Heart left ventricle (tissue), 13 donors: Measurements from ENCODE around the gene NME5.

ENCODE experiments used
- POLR2A ChIP-seq, 2 donors: fragments of 450-650 bp; IDR thresholded peaks; one replicate each; pipeline ENCODE4 v1.6.1; 2017; ENCODE audit warnings: antibody characterized with exemption in 2 of 2, mild to moderate bottlenecking in 2 of 2, moderate library complexity in 2 of 2
- TF ChIP-seq, protein P1 (sequence below), 12 donors: fragments of 200-600 bp; sonication (generic) in 4 of 12; IDR thresholded peaks; one replicate each; pipeline versions ENCODE4 v1.5.0 to v1.8.0; 2018 to 2022; ENCODE audit warnings: antibody characterized with exemption in 12 of 12, mild to moderate bottlenecking in 5 of 12
- donor health status: ischemic (EF 13 %, LVEDD 7.1; RV severe dilation, severe dysfunction).
- donor health status: DM: no; HTN: yes; CAD: no.
- donor health status: DM: no; HTN: no; CAD: no.
- donor health status: ischemic (EF 25% LVEDD 6.9; RV normal size, moderate dysfunction).
- donor health status: ischemic (EF 25% LVEDD 5.7; RV mildly dilated, moderate dysfunction).
- donor health status: ischemic (EF 35%, LVEDD 5.7; RV mildly dilated, moderate dysfunction).
- donor health status: nonischemic (EF 11% LVEDD 7.7; RV severe dilation, severe dysfunction).
- donor health status: DM: yes; HTN: yes; CAD: no.
- donor health status: PGD.
- donor health status: ischemic (EF 29% LVEDD 5.4; RV normal size, mild dysfunction).
- donor health status: nonischemic (EF 23%, LVEDD 6.1; RV moderate dilation, normal function).

DNA sequence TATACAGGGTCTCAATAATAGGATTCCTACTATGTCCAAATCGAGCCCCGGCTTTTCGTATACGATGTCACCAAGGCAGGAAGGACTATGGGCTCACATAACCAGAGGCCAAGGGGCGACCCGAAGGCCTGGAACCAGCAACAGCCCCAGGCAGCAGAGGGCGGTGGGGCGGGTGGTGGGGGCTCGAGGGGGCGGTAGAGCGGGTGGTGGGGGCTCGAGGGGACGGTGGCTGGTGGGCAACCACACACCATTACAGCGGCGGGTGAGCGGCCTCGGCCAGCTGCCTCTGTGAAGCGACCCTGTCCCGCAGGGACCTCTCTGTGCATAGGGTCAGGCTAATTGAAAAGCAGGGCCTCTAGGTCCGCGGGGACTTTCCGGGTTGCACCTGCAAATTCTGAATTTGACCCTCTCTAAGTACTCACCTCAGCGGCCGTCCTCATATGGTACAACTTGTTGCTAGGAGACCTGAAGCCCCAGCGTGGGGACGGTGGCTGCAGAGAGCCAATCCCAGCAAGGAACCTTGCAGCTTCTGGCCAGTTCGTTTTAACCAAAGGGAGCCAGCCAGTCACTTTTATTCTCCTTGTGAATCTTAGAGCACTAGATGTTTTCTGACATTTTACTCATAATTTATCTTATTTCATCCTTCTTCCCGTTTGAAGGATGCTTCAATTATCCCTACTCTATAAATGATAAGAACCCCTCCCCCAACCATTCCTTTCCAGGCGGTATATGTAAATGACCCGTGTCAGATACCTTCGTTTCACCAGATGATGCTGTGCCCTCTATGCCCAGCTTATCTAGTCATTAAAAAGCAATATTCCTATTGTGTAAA lies at the start of gene NME5:
- TF ChIP-seq, protein P1, sequence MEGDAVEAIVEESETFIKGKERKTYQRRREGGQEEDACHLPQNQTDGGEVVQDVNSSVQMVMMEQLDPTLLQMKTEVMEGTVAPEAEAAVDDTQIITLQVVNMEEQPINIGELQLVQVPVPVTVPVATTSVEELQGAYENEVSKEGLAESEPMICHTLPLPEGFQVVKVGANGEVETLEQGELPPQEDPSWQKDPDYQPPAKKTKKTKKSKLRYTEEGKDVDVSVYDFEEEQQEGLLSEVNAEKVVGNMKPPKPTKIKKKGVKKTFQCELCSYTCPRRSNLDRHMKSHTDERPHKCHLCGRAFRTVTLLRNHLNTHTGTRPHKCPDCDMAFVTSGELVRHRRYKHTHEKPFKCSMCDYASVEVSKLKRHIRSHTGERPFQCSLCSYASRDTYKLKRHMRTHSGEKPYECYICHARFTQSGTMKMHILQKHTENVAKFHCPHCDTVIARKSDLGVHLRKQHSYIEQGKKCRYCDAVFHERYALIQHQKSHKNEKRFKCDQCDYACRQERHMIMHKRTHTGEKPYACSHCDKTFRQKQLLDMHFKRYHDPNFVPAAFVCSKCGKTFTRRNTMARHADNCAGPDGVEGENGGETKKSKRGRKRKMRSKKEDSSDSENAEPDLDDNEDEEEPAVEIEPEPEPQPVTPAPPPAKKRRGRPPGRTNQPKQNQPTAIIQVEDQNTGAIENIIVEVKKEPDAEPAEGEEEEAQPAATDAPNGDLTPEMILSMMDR (IDR thresholded peaks at IDR 0.05) = no peak
- TF ChIP-seq POLR2A (IDR thresholded peaks at IDR 0.05) = no peak
